OCI-LY7 (cell line): Measurements from ENCODE around the gene MYL3.

Source experiments
- EZH2phosphoT487 ChIP-seq: fragments of 200-600 bp; sonication (generic); IDR thresholded peaks from 2 replicates; pipeline ENCODE4 v1.6.1; 2018; ENCODE audit warnings: low read depth, borderline replicate concordance, mild to moderate bottlenecking, mixed run types, antibody characterized with exemption, low read length, moderate library complexity, mixed read lengths
- TF ChIP-seq, protein P1 (sequence below): fragments of 200-600 bp; sonication (generic); conservative IDR thresholded peaks from 2 replicates; pipeline ENCODE4 v1.5.1; 2014; ENCODE audit warnings: mild to moderate bottlenecking, antibody characterized with exemption, low read length, moderate library complexity, mixed read lengths

DNA sequence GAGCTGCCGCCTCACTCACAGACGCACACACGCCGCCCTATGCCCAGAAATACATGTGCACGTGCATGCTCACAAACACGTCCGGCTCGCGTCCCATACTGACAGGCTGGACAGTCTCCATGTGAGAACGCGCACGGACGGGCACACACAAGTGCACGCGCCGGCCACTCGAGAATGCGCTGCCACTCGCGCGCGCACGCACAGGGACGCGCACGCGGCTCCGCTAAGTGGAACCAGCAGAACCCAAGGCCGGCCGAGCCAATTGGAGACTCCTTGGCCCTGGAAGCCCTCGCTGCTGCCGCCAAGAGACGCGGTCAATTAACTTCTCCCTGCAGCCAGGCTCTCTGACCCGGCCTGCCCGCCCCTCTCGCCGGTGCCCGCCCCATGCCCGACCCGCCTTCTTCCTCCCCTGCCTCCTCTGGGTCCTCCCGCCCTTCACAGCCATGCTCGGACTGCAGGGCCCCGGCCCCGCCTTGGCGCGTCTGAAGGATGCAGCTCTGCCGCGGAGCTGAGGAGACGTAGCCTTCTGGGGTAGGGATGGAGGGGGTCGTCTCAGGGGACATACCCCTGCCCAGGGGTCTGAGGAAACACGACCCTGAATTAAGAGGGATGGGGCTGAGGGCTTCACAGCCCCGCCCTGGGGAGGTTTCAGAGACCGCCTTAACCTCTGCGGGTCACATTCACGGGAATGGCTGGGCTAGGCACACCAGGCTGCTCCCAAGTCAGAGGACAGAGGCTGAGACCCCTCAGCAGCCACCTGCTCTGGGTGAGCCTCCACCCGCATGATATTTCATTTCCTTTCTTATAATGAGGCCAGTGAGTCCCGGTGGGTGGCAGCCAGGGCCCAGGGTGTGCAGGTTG lies 29.3 kb upstream of the MYL3 start:
- TF ChIP-seq, protein P1, sequence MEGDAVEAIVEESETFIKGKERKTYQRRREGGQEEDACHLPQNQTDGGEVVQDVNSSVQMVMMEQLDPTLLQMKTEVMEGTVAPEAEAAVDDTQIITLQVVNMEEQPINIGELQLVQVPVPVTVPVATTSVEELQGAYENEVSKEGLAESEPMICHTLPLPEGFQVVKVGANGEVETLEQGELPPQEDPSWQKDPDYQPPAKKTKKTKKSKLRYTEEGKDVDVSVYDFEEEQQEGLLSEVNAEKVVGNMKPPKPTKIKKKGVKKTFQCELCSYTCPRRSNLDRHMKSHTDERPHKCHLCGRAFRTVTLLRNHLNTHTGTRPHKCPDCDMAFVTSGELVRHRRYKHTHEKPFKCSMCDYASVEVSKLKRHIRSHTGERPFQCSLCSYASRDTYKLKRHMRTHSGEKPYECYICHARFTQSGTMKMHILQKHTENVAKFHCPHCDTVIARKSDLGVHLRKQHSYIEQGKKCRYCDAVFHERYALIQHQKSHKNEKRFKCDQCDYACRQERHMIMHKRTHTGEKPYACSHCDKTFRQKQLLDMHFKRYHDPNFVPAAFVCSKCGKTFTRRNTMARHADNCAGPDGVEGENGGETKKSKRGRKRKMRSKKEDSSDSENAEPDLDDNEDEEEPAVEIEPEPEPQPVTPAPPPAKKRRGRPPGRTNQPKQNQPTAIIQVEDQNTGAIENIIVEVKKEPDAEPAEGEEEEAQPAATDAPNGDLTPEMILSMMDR, result no peak
- TF ChIP-seq EZH2phosphoT487, result no peak
